Sigmoid colon (tissue), 4 donors: Measurements from ENCODE around the gene GSN.

Experiments
- EP300 ChIP-seq, 4 donors: sonication (generic); formaldehyde crosslinking; IDR thresholded peaks; one replicate each; pipeline ENCODE4 v1.6.1; 2017; ENCODE audit warnings: antibody characterized with exemption in 4 of 4
- POLR2A ChIP-seq, 2 donors: fragments of 450-650 bp; IDR thresholded peaks; one replicate each; pipeline ENCODE4 v1.6.1; 2016; ENCODE audit warnings: antibody characterized with exemption in 2 of 2, mild to moderate bottlenecking in 2 of 2, moderate library complexity in 2 of 2
- TF ChIP-seq, protein P1 (sequence below), 4 experiments: fragments of 450-650 bp in 3 of 4; fragments of 200-600 bp in 1 of 4; IDR thresholded peaks; one replicate each; pipeline ENCODE4 v1.5.1; 2016 to 2019; ENCODE audit warnings: antibody characterized with exemption in 4 of 4, mild to moderate bottlenecking in 3 of 4, moderate library complexity in 2 of 4

DNA sequence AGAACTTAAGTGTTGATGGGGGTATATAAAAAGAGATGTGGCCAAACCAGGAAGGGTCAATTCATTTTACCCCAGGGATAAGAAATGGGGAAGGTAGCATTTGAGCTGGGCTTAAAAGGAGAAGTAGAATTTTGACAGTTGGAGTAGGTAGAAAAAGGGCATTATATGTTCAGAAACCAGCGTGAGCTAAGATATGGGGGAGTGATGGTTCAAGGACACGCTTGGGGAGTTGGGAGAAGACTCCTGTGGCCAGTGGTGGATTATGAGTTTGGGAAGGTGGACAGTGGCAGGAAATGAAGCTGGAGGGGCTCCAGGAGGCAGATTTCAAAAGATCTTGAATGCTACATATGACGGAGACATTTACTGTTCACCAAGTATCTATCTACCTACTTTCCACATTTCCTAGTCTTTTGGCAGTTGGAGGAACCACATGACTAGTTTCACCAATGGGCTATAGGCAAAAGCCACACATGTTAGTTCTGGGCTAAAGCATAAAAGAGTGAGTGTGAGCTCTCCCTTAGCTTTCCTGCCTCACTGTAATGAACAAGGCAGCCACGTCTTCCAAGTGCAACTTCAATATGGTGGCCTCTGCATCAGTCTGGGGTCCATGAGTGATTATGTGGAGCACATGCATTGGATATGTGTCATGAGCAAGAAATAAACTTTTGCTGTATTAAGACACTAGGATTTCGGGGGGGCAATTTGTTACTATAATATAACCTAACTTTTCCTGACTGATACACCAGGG lies 15.7 kb upstream of the GSN start:
- TF ChIP-seq, protein P1, sequence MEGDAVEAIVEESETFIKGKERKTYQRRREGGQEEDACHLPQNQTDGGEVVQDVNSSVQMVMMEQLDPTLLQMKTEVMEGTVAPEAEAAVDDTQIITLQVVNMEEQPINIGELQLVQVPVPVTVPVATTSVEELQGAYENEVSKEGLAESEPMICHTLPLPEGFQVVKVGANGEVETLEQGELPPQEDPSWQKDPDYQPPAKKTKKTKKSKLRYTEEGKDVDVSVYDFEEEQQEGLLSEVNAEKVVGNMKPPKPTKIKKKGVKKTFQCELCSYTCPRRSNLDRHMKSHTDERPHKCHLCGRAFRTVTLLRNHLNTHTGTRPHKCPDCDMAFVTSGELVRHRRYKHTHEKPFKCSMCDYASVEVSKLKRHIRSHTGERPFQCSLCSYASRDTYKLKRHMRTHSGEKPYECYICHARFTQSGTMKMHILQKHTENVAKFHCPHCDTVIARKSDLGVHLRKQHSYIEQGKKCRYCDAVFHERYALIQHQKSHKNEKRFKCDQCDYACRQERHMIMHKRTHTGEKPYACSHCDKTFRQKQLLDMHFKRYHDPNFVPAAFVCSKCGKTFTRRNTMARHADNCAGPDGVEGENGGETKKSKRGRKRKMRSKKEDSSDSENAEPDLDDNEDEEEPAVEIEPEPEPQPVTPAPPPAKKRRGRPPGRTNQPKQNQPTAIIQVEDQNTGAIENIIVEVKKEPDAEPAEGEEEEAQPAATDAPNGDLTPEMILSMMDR (IDR thresholded peaks at IDR 0.05): no peak
- TF ChIP-seq EP300 (IDR thresholded peaks at IDR 0.05) (no peak), POLR2A (IDR thresholded peaks at IDR 0.05) (no peak)
